Ascending aorta (tissue), 2 donors: Measurements from ENCODE around the gene ADAMTS14. TPM values are rescaled to one million over a fixed set of nuclear protein-coding genes. Genes with fewer than 3 reads are reported as not detected.

Experiments
- DNase-seq, 2 donors: peaks; one replicate each; pipeline ENCODE4 v3.0.0-alpha.2; 2019; ENCODE audit warnings: low spot score in 2 of 2
- H3K27ac ChIP-seq, 2 donors: fragments of 200-600 bp; sonication (generic); one replicate each; pipeline ENCODE4 v1.5.1; 2016 to 2017; ENCODE audit warnings: mild to moderate bottlenecking in 1 of 2
- H3K27me3 ChIP-seq: fragments of 200-600 bp; sonication (generic); one replicate; pipeline ENCODE4 v1.5.1; 2017
- H3K36me3 ChIP-seq, 2 donors: fragments of 200-600 bp; sonication (generic); one replicate each; pipeline ENCODE4 v1.5.1; 2016
- H3K4me1 ChIP-seq, 2 donors: fragments of 200-600 bp; sonication (generic); one replicate each; pipeline ENCODE4 v1.5.1; 2016 to 2017; ENCODE audit warnings: mild to moderate bottlenecking in 1 of 2
- H3K4me3 ChIP-seq, 2 donors: fragments of 200-600 bp; sonication (generic); one replicate each; pipeline ENCODE4 v1.5.1; 2016 to 2017; ENCODE audit warnings: mild to moderate bottlenecking in 1 of 2
- H3K9me3 ChIP-seq, 2 donors: fragments of 200-600 bp; sonication (generic); one replicate each; pipeline ENCODE4 v1.5.1; 2016
- intact Hi-C: fragments of 100-400 bp; cut with DNase I; formaldehyde crosslinking; loops from one replicate; pipeline ENCODE4 v1.15.1; 2023
- total RNA-seq: library from RNA; depleted of rRNA; stranded (reverse); fragments of >200 nt; gene quantifications from one replicate; pipeline ENCODE4 v1.1.0, GENCODE V29; 2016
- TF ChIP-seq, protein P1 (sequence below), 3 experiments: fragments of 200-600 bp in 2 of 3; fragments of 450-650 bp in 1 of 3; sonication (generic) in 2 of 3; IDR thresholded peaks; one replicate each; pipeline ENCODE4 v1.5.1; 2016 to 2019; ENCODE audit warnings: antibody characterized with exemption in 3 of 3, mild to moderate bottlenecking in 1 of 3, moderate library complexity in 1 of 3

ADAMTS14 gene
- total RNA-seq, 1 donor from 2014 or later: 0.32 TPM

DNA sequence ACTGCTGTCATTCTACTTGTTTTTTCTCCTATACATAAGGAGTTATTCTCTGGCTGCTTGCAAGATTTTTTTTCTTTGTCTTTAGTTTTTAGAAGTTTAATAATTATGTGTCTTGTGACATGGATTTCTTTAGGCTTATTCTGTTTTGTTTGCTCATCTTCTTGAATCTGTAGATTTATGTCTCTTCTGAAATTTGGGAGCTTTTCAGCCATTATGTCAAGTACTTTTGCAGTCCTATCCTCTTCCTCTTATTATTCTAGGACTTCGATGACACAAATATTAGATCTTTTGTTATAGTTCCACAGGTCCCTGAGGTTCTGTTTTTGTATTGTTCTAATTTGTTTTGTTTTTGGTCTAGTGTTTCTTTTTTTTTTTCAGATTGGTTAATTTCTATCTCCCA lies 129.5 kb downstream of the ADAMTS14 start:
- TF ChIP-seq, protein P1, sequence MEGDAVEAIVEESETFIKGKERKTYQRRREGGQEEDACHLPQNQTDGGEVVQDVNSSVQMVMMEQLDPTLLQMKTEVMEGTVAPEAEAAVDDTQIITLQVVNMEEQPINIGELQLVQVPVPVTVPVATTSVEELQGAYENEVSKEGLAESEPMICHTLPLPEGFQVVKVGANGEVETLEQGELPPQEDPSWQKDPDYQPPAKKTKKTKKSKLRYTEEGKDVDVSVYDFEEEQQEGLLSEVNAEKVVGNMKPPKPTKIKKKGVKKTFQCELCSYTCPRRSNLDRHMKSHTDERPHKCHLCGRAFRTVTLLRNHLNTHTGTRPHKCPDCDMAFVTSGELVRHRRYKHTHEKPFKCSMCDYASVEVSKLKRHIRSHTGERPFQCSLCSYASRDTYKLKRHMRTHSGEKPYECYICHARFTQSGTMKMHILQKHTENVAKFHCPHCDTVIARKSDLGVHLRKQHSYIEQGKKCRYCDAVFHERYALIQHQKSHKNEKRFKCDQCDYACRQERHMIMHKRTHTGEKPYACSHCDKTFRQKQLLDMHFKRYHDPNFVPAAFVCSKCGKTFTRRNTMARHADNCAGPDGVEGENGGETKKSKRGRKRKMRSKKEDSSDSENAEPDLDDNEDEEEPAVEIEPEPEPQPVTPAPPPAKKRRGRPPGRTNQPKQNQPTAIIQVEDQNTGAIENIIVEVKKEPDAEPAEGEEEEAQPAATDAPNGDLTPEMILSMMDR (IDR thresholded peaks at IDR 0.05): no peak
- Histone ChIP-seq H3K27ac (no peak overlapping the region), H3K4me3 (no peak overlapping the region), H3K4me1 (no peaks in the 10 kb centered on the region), H3K27me3 (no peaks in the 10 kb centered on the region), H3K36me3 (no peaks in the 10 kb centered on the region), H3K9me3 (no peaks in the 10 kb centered on the region)
- DNase-seq: no peak
- intact Hi-C loops: no loop called here

GRCh38 chr10:70803775-70804420 lies 131.6 kb downstream of the ADAMTS14 start:
- H3K4me1 ChIP-seq: no peaks in the 10 kb centered on the region
- H3K4me3 ChIP-seq: no peak overlapping the region
- TF ChIP-seq, protein P1 (IDR thresholded peaks at IDR 0.05): no peak
- no peak for DNase-seq
- no peaks in the 10 kb centered on the region for H3K27me3 ChIP-seq
- H3K27ac ChIP-seq: no peak overlapping the region
- H3K36me3 ChIP-seq: no peaks in the 10 kb centered on the region
- no peaks in the 10 kb centered on the region for H3K9me3 ChIP-seq
- intact Hi-C loops: no loop called here

- DNase-seq: no peak
- no peaks in the 10 kb centered on the region for H3K4me1 ChIP-seq
- no peaks in the 10 kb centered on the region for H3K27me3 ChIP-seq
- H3K4me3 ChIP-seq: no peak overlapping the region
- H3K27ac ChIP-seq: no peak overlapping the region
- intact Hi-C loops: no loop called here
- no peaks in the 10 kb centered on the region for H3K36me3 ChIP-seq
- TF ChIP-seq, protein P1 (IDR thresholded peaks at IDR 0.05): no peak
- no peaks in the 10 kb centered on the region for H3K9me3 ChIP-seq
Observed at GRCh38 chr10:70804421-70804808, 132.1 kb downstream of the ADAMTS14 start.

- no peaks in the 10 kb centered on the region for H3K9me3 ChIP-seq
- no peak overlapping the region for H3K27ac ChIP-seq
- no peaks in the 10 kb centered on the region for H3K27me3 ChIP-seq
- H3K4me1 ChIP-seq: no peaks in the 10 kb centered on the region
- intact Hi-C loops: no loop called here
- no peak for DNase-seq
- H3K36me3 ChIP-seq: no peaks in the 10 kb centered on the region
- TF ChIP-seq, protein P1 (IDR thresholded peaks at IDR 0.05): no peak
- no peak overlapping the region for H3K4me3 ChIP-seq
Observed at GRCh38 chr10:70805619-70806215, 133.4 kb downstream of the ADAMTS14 start.

DNA sequence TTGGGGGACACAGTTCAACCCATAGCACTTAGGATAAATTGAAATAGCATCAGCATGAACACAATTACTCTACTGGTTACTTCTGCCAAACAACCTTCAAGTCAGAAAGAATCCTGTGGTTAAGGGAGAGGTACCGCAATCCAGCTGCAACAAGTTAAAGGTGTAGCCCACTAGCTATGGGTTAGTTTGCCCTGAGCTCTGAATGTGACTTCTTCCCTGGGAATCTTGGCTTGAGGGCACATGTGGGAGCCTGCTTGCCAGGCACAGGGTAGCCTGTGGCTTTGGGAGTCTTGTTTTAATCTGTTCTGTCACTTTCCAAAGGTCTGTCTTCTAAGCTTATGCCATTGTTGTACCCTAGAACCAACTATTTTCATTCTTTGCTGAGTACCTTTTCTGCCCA lies 134.5 kb downstream of the ADAMTS14 start:
- Histone ChIP-seq H3K27ac (no peak overlapping the region), H3K27me3 (no peaks in the 10 kb centered on the region), H3K9me3 (no peaks in the 10 kb centered on the region), H3K4me1 (no peaks in the 10 kb centered on the region), H3K4me3 (no peak overlapping the region), H3K36me3 (no peaks in the 10 kb centered on the region)
- TF ChIP-seq, protein P1 (IDR thresholded peaks at IDR 0.05): no peak
- DNase-seq: no peak
- intact Hi-C loops: no loop called here
